Measurements from ENCODE around the gene FADS3.

The FADS3 gene

DNA sequence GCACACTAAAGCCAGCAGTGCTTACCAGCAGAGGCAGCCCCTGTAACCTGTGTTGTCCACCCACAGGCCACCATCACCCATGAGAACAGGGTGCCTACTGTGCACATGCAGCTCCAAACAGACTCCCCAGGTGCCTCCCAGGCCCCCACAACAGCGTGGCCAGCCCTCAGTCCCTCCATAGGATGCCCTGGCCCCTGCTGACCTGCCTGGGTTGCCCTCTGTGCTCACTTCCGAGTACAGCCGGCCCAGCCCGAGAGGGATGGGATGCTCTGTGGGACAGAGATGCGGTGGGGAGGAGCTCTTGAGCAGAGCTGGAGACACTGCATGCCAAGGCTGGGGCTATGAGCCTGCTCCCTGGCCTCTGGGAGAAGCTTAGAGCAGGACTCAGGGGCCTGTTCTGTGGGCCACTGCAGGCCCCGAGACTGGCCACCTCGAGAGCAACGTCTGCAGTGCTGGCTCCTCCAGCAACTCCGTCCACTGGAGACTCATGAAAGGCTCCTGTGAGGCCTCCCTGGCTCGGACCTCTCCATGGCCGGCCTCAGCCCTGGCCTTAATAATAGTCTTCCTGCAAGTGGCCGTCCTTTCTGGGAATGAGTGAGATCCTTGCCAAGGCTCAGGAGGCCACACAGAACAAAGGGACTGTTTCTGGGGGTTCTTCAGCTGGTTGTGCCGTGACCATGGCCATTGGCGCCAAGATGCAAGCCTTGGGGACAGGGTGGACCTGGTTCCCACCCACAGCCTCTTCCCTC is 36.2 kb downstream of the FADS3 start:
- no peak for DNase-seq

- no peak for DNase-seq
These were observed 37.0 kb downstream of the FADS3 start for GRCh38 chr11:61854206-61854895.

DNA sequence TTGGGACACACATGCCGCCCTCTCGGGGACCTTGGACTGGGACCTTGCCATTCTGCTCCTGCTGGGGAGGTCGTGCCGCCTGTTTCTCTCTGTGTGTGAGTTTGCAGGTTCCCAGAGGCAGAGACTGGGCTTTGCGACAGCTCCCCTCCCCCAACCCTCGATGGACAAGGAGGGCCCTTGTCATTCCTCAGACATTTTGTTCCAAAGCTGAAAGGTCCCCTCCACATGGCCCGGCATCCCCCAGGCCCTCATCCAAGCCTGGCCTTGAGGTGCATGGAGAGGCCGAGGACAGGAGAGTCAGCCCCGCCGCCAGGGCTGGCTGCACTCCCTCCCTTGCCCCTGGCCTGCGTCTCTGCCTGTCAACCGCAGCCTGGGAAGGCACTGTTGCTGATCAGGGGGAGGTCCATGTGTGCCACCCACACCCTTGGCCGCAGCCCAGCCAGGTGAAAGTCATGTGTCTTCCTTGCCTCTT is 37.6 kb downstream of the FADS3 start:
- DNase-seq: no peak

- no peak for DNase-seq
These were observed 39.4 kb downstream of the FADS3 start for GRCh38 chr11:61851900-61852295.

DNA sequence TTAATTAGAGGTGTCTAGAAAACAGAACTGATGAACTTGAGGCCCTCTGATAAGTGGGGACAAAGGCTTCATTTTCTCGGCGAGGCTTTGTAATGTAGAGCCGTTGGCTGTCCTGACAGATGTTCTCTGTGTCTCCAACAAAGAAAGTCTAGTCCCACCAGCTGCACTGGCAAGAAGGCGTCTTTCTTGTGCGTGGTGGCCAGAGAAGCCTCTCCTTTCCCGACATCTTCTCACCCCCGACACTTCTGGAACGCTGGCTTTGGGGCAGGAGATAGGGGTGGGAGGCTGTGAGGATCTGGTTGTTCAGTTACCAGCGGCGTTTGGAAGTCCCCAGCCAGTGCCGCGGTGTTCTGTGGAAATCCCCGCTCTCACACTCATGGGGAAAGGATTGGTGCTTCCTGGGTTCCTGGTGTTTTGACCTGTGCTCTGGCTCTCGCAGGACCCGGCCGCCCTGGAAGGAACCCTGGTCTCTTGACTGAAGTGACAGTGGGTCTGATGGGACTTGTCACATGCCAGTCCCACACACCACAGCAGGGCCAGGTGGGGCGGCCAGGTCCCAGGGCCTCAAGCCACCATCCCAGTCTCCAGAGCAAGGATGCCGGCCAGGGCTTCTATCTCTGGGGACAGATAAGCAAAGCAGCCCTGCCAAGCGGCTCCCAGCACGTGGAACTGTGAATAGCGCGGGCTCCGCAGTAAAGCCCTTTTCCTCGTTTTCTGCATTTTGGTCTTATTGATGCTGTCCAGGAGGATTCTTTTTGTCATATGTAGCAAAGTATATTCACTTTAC is 40.0 kb downstream of the FADS3 start:
- DNase-seq: no peak

- DNase-seq: no peak
These were observed 40.7 kb downstream of the FADS3 start for GRCh38 chr11:61850687-61851086.

DNA sequence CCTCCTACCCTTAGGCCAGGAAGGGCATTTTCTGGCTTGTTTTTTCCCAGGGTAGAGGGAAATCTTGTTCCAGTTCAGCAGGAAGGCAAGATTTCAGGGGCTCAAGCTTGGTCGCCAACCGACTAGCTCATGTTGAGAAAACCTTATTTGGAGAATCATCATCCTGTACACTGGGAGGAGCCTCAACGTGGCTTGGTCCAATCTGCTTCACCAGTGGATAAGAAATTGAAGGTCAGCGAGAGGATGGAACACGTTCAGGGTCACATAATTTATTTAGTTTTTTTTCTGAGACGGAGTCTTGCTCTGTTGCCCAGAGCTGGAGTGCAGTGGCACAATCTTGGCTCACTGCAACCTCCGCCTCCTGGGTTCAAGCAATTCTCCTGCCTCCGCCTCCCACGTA is 42.7 kb downstream of the FADS3 start:
- no peak for DNase-seq

DNA sequence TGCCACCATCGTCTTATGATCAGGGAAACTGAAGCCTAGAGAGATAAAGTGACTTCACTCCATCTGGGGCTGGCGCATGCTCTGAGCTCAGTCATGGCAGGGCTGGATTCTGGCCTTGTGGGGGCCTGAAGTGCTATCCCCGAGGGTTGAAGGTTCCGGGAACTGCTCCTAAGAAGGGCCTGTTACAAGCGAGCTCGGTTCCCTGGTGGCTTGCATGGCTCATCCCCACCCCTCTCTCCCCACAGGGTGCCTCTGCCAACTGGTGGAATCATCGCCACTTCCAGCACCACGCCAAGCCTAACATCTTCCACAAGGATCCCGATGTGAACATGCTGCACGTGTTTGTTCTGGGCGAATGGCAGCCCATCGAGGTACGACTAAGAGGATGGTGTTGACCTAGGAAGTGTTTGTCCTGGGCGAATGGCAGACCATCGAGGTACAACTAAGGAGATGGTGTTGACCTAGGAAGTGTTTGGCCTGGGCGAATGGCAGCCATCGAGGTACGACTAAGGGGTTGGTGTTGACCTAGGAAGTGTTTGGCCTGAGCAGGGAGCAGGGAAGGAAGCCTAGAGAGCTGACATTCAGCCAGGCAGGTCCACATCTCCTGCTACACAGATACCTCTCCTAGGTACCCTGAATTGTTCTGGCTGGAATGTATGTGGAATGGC is 43.3 kb downstream of the FADS3 start:
- DNase-seq: no peak

DNA sequence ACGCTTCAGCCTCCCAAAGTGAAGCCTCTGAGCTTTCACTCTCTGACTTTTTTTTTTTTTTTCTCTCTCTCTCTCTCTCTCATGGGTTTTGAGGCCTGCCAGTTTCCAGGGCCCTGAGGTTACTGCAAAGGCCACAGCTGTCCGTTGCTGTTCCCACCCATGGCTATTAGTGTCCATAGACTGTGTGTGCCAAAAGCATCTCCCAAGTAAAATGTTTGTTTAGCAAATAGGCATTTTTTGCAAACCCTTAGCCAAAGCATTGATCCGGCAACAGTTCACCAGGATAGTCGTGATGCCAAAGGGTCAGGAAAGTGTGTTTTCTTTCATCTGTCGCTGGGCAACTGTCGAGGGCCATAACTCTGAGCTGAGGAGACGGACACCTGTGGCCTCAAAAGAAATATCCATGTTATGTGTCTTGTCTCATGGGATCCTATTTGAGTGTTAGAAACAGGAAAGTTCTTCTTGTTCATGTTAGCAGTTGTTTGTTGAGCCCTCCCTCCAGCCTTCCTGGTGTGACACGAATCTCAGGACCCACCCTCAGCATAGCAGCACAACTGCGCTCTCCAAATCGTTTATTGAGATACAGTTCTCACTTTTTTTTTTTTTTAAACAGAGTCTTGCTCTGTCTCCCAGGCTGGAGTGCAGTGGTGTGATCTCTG is 44.9 kb downstream of the FADS3 start:
- no peak for DNase-seq

DNA sequence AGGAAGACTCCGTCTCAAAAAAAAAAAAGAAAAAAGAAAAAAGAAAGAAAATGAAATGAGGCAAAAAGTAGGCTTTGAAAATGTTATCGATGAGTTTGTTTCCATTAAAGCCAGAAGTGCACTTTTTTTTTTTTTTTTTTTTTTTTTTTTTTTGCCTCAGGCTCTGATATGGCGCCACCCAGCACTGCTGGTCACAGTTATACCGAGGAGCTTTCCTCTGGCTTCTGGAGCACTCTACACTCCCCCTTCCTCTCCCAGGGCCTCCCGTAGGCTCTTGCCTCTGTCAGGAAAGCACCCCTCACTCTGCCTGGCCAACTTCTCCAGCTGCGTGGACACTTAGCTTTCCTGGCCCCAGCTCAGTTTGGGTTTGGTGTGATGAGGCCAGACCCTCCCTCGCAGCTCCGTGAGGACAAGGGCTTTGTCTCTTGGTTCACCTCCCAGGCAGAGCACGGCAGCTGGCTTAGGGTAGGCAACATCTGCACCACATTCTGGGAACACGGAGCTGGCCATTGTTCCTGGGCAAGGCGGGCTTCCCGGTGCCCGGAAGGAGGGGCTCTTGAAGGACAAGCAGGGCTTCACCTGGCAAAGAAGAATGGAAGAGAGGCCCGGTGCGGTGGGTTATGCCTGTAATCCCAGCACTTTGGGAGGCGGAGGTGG is 46.3 kb downstream of the FADS3 start:
- no peak for DNase-seq

GRCh38 chr11:61842528-61842820 is 48.9 kb downstream of the FADS3 start:
- no peak for DNase-seq

- no peak for DNase-seq
These were observed 49.5 kb downstream of the FADS3 start for GRCh38 chr11:61841636-61842527.

DNA sequence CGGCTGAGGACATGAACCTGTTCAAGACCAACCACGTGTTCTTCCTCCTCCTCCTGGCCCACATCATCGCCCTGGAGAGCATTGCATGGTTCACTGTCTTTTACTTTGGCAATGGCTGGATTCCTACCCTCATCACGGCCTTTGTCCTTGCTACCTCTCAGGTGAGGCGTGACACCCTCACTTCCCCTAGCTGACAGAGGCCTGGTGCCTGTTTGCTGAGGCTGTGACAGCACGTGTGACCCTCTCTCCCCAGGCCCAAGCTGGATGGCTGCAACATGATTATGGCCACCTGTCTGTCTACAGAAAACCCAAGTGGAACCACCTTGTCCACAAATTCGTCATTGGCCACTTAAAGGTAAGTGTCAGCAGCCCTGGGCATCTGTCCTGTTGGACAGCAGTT is 51.0 kb downstream of the FADS3 start:
- no peak for DNase-seq

GRCh38 chr11:61839742-61840141 is 51.6 kb downstream of the FADS3 start:
- no peak for DNase-seq

DNA sequence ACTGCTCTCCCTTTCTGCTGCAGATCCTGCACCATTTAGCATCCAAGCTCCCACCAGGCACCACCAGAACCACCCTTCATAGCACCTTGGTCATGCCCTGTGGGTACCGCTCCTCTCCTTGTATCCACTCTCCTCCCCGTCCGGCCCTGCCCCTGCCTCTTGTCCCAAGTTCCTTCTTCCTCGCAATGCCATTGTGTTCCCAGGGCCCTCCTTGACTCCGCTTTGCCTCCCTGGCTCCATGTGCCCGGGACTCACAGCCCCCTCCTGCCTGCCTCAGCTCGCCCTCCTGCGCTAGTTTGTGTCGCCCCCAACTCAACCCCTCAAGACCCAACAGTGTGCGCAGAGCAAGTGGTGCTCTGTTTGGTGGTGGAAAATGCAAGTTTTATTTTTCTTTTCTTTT is 52.4 kb downstream of the FADS3 start:
- DNase-seq: no peak

- DNase-seq: no peak
These were observed 52.8 kb downstream of the FADS3 start for GRCh38 chr11:61838501-61838900.

DNA sequence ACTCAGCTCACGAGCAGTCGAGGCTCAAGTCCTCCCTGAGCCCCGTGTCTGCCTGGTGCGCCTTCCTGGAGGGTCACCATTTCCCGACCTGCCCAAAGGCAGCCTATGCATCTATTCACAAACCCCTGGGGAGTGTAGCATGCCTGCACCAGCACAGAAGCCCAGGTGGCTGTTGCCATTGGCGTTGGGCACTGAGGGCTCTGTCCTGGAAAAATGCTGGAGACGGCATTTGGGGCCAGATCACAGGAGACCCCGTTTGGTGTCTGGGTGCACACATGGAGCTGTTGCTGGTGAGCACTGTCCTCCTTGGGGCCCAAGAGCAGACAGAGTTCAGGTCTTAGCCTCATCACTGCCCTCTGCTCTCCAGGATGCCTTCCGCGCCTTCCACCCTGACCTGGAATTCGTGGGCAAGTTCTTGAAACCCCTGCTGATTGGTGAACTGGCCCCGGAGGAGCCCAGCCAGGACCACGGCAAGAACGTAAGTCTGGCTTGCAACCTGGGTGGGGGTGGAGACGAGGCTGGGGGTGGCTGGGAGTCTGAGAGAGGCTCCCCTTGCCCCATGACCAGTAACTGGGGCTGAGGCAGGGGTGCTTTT is 53.8 kb downstream of the FADS3 start:
- no peak for DNase-seq

GRCh38 chr11:61836193-61836592 is 55.2 kb downstream of the FADS3 start:
- DNase-seq: no peak

- peak; percentile 57 for DNase-seq
These were observed 56.9 kb downstream of the FADS3 start for GRCh38 chr11:61834278-61835048.

DNA sequence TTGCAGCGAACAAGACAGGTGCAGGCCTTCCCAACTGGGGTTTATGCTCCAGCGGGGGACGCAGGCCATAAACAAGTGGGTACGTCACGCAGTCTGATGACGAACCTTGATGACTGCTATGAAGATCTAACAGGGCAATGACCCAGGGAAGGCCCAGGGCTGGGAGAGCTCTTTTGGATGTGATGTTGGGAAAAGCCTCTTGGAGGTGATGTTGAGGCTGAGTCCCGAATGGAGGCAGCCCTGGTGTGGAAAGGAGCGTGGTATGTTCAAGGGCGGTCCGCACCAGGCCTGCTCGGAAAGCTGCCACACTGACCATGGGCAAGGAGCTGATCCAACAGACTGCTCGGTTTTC is 57.4 kb downstream of the FADS3 start:
- DNase-seq: no peak

Measured in stimulated activated CD4-positive, alpha-beta T cell treated with anti-CD3 and anti-CD28 coated beads, Interleukin-1b, Interleukin-23, amount 100 ng/mL, for 48 hours (primary cell).